RWPE2 (cell line): ENCODE measurements around the gene CAP2.
A peak's percentile ranks its signal among the peaks of the same experiment; 100 is the strongest.

Experiments used
- ATAC-seq: fragments of 200-7000 bp; cut with Tn5 transposase; 3 replicates; pipeline ENCODE4 v1.9.1; 2021; ENCODE audit warnings: low read depth
- DNase-seq: peaks from one replicate; pipeline ENCODE4 v3.0.0-alpha.2; 2020; ENCODE audit warnings: low spot score
- H3K27ac ChIP-seq: fragments of 450-650 bp; 2 replicates; pipeline ENCODE4 v1.5.1; 2017; ENCODE audit warnings: mild to moderate bottlenecking; ENCODE audit not compliant: poor library complexity, severe bottlenecking
- H3K27me3 ChIP-seq: fragments of 250-450 bp; sonication (Bioruptor Pico); 2 replicates; pipeline ENCODE4 v1.5.1; 2021; ENCODE audit warnings: mild to moderate bottlenecking, moderate library complexity; ENCODE audit not compliant: insufficient read depth, poor library complexity, severe bottlenecking
- H3K36me3 ChIP-seq: fragments of 250-450 bp; sonication (Bioruptor Pico); 2 replicates; pipeline ENCODE4 v1.5.1; 2020; ENCODE audit warnings: low read depth, mild to moderate bottlenecking, moderate library complexity
- H3K4me1 ChIP-seq: fragments of 250-450 bp; sonication (Bioruptor Pico); 2 replicates; pipeline ENCODE4 v1.5.1; 2021; ENCODE audit warnings: mild to moderate bottlenecking, moderate library complexity; ENCODE audit not compliant: insufficient read depth, poor library complexity, severe bottlenecking
- H3K4me3 ChIP-seq: fragments of 250-450 bp; sonication (Bioruptor Pico); 2 replicates; pipeline ENCODE4 v1.5.1; 2021; ENCODE audit warnings: mild to moderate bottlenecking, moderate library complexity; ENCODE audit not compliant: severe bottlenecking
- H3K9me3 ChIP-seq: fragments of 250-450 bp; sonication (Bioruptor Pico); 2 replicates; pipeline ENCODE4 v1.5.1; 2021; ENCODE audit warnings: mild to moderate bottlenecking, moderate library complexity; ENCODE audit not compliant: severe bottlenecking
- TF ChIP-seq, protein P1 (sequence below): fragments of 450-650 bp; IDR thresholded peaks from one replicate; pipeline ENCODE4 v1.5.1; 2017; ENCODE audit warnings: mild to moderate bottlenecking, moderate library complexity; ENCODE audit not compliant: poor library complexity, severe bottlenecking

Gene CAP2

DNA sequence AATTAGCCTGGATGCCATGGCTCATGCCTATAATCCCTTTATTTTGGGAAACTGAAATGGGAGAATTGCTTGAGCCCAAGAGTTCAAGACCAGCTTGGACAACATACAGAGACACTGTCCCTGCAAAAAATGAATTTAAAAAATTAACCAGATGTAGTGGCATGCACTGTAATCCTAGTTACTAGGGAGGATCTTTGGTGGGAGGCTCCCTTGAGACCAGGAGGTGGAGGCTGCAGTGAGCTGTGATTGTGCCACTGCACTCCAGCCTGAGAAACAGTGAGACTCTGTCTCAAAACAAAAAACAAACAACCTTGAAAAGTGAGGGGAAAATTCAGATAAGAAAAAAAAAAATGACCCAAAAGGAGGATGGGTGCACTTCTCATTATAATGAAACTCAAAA, 23.4 kb downstream of the CAP2 start:
- peaks cover 14% of the 10 kb centered on the region for H3K4me1 ChIP-seq
- no peaks in the 10 kb centered on the region for H3K27me3 ChIP-seq
- no peaks in the 10 kb centered on the region for H3K9me3 ChIP-seq
- ATAC-seq (no peak), DNase-seq (no peak)
- TF ChIP-seq, protein P1, sequence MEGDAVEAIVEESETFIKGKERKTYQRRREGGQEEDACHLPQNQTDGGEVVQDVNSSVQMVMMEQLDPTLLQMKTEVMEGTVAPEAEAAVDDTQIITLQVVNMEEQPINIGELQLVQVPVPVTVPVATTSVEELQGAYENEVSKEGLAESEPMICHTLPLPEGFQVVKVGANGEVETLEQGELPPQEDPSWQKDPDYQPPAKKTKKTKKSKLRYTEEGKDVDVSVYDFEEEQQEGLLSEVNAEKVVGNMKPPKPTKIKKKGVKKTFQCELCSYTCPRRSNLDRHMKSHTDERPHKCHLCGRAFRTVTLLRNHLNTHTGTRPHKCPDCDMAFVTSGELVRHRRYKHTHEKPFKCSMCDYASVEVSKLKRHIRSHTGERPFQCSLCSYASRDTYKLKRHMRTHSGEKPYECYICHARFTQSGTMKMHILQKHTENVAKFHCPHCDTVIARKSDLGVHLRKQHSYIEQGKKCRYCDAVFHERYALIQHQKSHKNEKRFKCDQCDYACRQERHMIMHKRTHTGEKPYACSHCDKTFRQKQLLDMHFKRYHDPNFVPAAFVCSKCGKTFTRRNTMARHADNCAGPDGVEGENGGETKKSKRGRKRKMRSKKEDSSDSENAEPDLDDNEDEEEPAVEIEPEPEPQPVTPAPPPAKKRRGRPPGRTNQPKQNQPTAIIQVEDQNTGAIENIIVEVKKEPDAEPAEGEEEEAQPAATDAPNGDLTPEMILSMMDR = no peak
- H3K4me3 ChIP-seq = no peak overlapping the region
- no peak overlapping the region for H3K27ac ChIP-seq
- H3K36me3 ChIP-seq = 0 out of 2 replicates have a peak, but pooled peaks cover 2% of the 10 kb centered on the region

DNA sequence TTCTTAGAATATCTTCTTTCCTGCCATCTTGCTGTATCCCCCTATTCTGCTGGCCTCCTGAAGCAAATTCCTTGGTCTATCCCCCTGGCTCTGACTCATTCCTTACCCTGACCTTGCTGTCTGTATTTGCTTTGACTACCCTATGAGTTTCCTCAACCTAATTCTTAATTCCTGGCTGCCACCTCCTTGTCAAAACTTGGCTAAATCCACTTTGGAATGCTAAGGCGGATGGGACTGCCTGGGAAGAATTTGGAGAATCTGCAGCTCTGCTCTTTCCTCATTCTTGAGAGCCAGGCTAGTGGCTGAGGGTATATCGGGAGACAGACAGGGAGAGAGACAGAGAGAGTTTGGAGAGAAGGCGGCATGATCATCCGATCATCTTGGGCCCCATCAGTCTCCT, 24.4 kb downstream of the CAP2 start:
- Histone ChIP-seq H3K27me3 (no peaks in the 10 kb centered on the region), H3K4me3 (no peak overlapping the region), H3K9me3 (no peaks in the 10 kb centered on the region), H3K36me3 (peaks cover 7% of the 10 kb centered on the region; the same call in 1 of the 2 replicates), H3K27ac (peak overlapping the region; percentile 61), H3K4me1 (peaks cover 14% of the 10 kb centered on the region)
- DNase-seq (no peak), ATAC-seq (peak; percentile 83)
- TF ChIP-seq, protein P1 = no peak

DNA sequence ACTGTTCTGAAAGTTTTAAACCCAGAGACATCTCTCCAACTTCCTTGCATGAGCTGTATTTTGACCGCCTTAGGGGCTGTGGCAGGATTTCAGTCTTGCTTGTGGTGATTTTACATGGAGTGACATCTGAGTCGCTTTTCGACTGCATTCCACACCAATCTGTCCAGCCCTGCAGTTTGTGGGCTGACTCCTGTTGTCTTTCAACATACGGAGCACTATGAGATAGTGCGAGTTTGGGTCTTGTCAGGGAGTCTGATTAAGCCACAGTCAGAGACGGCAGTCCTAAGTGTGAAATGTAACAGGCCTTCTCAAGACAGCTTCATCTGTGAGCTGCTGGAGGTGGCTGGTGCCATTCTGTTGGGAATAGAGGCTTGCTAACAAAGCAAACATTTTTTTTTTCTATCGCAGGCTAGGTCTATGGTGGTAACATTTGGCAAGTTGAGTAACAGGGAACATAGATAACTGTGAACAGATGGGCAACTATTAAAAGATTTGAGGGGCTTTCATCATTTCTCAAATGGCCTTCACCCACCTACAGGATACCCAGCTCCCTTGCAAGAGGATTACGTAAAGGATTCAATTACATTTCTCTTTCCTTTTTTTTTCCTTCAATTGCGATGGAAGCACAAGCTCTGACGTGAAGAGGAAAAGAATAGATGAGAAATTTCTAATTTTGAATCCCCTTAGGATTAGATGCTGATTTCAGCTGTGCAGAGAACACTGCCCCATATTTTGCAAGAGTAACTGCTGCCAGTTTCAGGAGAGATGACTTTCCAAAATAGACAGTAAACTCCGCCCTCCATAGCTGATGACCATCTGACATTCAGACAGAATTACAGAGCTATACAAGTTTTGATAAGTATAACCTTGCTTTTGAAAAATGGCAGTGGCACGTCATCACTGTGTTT, 25.1 kb downstream of the CAP2 start:
- H3K27me3 ChIP-seq = no peaks in the 10 kb centered on the region
- TF ChIP-seq, protein P1 = no peak
- peaks cover 14% of the 10 kb centered on the region for H3K4me1 ChIP-seq
- peak overlapping the region; percentile 61 for H3K27ac ChIP-seq
- no peak overlapping the region for H3K4me3 ChIP-seq
- no peaks in the 10 kb centered on the region for H3K9me3 ChIP-seq
- peak; percentile 54; the same call in 2 of the 3 replicates for ATAC-seq
- DNase-seq = no peak
- H3K36me3 ChIP-seq = peaks cover 12% of the 10 kb centered on the region; the same call in 1 of the 2 replicates

DNA sequence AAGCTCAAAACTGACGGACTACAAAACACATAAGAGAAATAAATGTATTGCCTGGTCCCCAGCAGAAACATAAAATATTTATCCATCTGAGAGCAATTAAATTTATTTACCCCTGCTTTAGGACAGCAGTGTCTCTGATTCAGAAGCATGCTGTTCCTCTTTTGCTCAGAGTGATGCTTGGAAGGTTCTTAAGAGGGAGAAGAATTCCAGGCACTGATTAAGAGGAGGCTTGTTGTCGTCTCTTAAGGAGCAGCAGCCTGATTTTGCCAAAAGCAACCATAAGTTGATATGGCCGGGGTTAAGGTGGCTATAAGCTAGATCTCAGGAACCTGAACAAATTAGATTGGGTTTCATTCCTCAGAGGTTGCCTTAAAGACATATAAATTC, 25.8 kb downstream of the CAP2 start:
- Histone ChIP-seq H3K4me1 (peaks cover 14% of the 10 kb centered on the region), H3K4me3 (no peak overlapping the region), H3K36me3 (peaks cover 12% of the 10 kb centered on the region; the same call in 1 of the 2 replicates), H3K27ac (no peak overlapping the region), H3K9me3 (no peaks in the 10 kb centered on the region), H3K27me3 (no peaks in the 10 kb centered on the region)
- TF ChIP-seq, protein P1 = no peak
- ATAC-seq (no peak), DNase-seq (no peak)

DNA sequence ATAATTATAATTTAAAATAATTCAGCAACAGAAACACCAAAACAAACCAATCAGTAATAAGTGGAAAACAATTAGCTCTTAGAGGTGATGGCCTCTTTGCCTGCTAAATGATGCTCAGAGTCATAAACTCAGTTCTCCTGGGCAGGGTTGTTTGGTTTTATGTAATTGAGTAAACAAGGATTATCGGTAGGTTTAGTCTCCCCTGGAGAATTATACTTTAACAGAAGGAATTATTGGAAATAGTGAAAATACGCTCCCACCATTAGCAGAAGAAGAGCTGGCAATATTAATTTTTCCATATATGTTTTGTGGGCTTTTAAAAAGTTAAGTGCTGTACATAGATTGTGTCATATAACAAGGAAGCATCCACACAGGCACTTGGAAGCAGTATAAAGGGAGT, 27.0 kb downstream of the CAP2 start:
- ATAC-seq (no peak), DNase-seq (no peak)
- Histone ChIP-seq H3K9me3 (no peaks in the 10 kb centered on the region), H3K36me3 (peaks cover 12% of the 10 kb centered on the region; the same call in 1 of the 2 replicates), H3K27me3 (no peaks in the 10 kb centered on the region), H3K27ac (no peak overlapping the region), H3K4me1 (peaks cover 14% of the 10 kb centered on the region), H3K4me3 (no peak overlapping the region)
- TF ChIP-seq, protein P1 = no peak
